Measurements from ENCODE around the gene PSMG4. TPM values are rescaled to one million over a fixed set of nuclear protein-coding genes. Genes with fewer than 3 reads are reported as not detected.
A peak's percentile ranks its signal among the peaks of the same experiment; 100 is the strongest.

The PSMG4 gene
- total RNA-seq, 1 experiment from 2014 or later = 51.9 TPM

GRCh38 chr6:3260772-3261517 lies 2.2 kb downstream of the PSMG4 start:
- Histone ChIP-seq H3F3A (ENCODE audit: low read length, unreplicated experiment) (no peaks in the 10 kb centered on the region), H3K9ac (ENCODE audit: low read length) (no peak overlapping the region; the same call in 1 of the 2 replicates), H3K9me2 (replicated peaks; ENCODE audit: low read length) (no peaks in the 10 kb centered on the region), H3K79me2 (ENCODE audit: low read length) (peaks cover 70% of the 10 kb centered on the region), H3K27me3 (ENCODE audit: low read length) (no peaks in the 10 kb centered on the region), H3K4me1 (ENCODE audit: insufficient read depth, low read length) (peaks cover 14% of the 10 kb centered on the region), H3K4me3 (ENCODE audit: low read length) (peak overlapping the region; percentile 52), H4K20me1 (ENCODE audit: low read length) (peaks cover 24% of the 10 kb centered on the region; the same call in 1 of the 2 replicates), H3K9me3 (ENCODE audit: low read length) (no peaks in the 10 kb centered on the region), H2AFZ (ENCODE audit: low read length) (no peak overlapping the region), H3K27ac (ENCODE audit: low read length) (no peak overlapping the region), H3K4me2 (ENCODE audit: low read length) (peak overlapping the region; percentile 93), H3K36me3 (ENCODE audit: low read depth, low read length) (peaks cover 13% of the 10 kb centered on the region)
- TF ChIP-seq EZH2 (IDR thresholded peaks at IDR 0.05; ENCODE audit: low read length, unreplicated experiment) = no peak
- TF ChIP-seq CTCF (conservative IDR thresholded peaks at IDR 0.05; ENCODE audit: low read depth, low read length) = no peak
- TF ChIP-seq EZH2phosphoT487 (IDR thresholded peaks at IDR 0.05; ENCODE audit: borderline replicate concordance, low read length) = no peak
- intact Hi-C loops (cut with micrococcal nuclease) = no loop called here
- ChIA-PET CTCF (interaction anchor here (0.5 kb wide), 1 partner anchor 182 kb away, joined by 3 read pairs; no protein-coding TSS in a partner anchor), POLR2A (ENCODE audit: unreplicated experiment) (no interaction called here)
- no TSS peak for BruUV-seq (replicated peaks)
- no peak for ATAC-seq
- peak; percentile 8 for DNase-seq

DNA sequence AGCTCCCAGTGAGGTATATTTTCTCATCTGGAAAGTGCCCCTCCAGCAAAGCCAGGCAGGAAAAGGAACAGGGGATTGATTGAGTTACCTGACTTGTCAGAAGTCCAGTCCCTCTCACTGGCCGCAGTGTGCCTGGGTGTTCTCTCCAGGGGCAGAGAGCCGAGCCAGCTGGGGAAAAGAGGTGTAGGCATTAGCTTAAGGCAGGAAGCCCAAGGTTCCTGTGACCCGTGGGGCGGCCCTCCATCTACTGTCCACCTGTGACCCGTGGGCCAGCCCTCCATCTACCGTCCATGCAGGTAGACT lies 2.7 kb downstream of the PSMG4 start:
- ChIA-PET POLR2A (ENCODE audit: unreplicated experiment) (no interaction called here), CTCF (no interaction called here)
- no peak overlapping the region for H3K27ac ChIP-seq (ENCODE audit: low read length)
- BruUV-seq (replicated peaks) = no TSS peak
- no peaks in the 10 kb centered on the region for H3F3A ChIP-seq (ENCODE audit: low read length, unreplicated experiment)
- H3K9me2 ChIP-seq (replicated peaks; ENCODE audit: low read length) = no peaks in the 10 kb centered on the region
- peaks cover 14% of the 10 kb centered on the region for H3K4me1 ChIP-seq (ENCODE audit: insufficient read depth, low read length)
- peaks cover 24% of the 10 kb centered on the region; the same call in 1 of the 2 replicates for H4K20me1 ChIP-seq (ENCODE audit: low read length)
- no peak overlapping the region for H3K4me3 ChIP-seq (ENCODE audit: low read length)
- no peak for DNase-seq
- no peak for ATAC-seq
- TF ChIP-seq EZH2 (IDR thresholded peaks at IDR 0.05; ENCODE audit: low read length, unreplicated experiment) = no peak
- TF ChIP-seq EZH2phosphoT487 (IDR thresholded peaks at IDR 0.05; ENCODE audit: borderline replicate concordance, low read length) = no peak
- TF ChIP-seq CTCF (conservative IDR thresholded peaks at IDR 0.05; ENCODE audit: low read depth, low read length) = no peak
- H3K9ac ChIP-seq (ENCODE audit: low read length) = no peak overlapping the region
- no peaks in the 10 kb centered on the region for H3K27me3 ChIP-seq (ENCODE audit: low read length)
- peak overlapping the region; percentile 93 for H3K4me2 ChIP-seq (ENCODE audit: low read length)
- H3K36me3 ChIP-seq (ENCODE audit: low read depth, low read length) = peaks cover 13% of the 10 kb centered on the region
- no peaks in the 10 kb centered on the region for H3K9me3 ChIP-seq (ENCODE audit: low read length)
- peaks cover 75% of the 10 kb centered on the region for H3K79me2 ChIP-seq (ENCODE audit: low read length)
- intact Hi-C loops (cut with micrococcal nuclease) = no loop called here
- H2AFZ ChIP-seq (ENCODE audit: low read length) = no peak overlapping the region

GRCh38 chr6:3261921-3262320 lies 3.2 kb downstream of the PSMG4 start:
- Histone ChIP-seq H3K9ac (ENCODE audit: low read length) (no peak overlapping the region), H3K79me2 (ENCODE audit: low read length) (peaks cover 75% of the 10 kb centered on the region), H3K4me2 (ENCODE audit: low read length) (no peak overlapping the region), H3K9me2 (replicated peaks; ENCODE audit: low read length) (no peaks in the 10 kb centered on the region), H3K36me3 (ENCODE audit: low read depth, low read length) (peaks cover 13% of the 10 kb centered on the region), H3K4me3 (ENCODE audit: low read length) (no peak overlapping the region), H3K4me1 (ENCODE audit: insufficient read depth, low read length) (peaks cover 14% of the 10 kb centered on the region), H3K9me3 (ENCODE audit: low read length) (no peaks in the 10 kb centered on the region), H3K27me3 (ENCODE audit: low read length) (no peaks in the 10 kb centered on the region), H2AFZ (ENCODE audit: low read length) (no peak overlapping the region), H3F3A (ENCODE audit: low read length, unreplicated experiment) (no peaks in the 10 kb centered on the region), H3K27ac (ENCODE audit: low read length) (no peak overlapping the region), H4K20me1 (ENCODE audit: low read length) (peaks cover 24% of the 10 kb centered on the region; the same call in 1 of the 2 replicates)
- ATAC-seq = no peak
- DNase-seq = no peak
- TF ChIP-seq EZH2phosphoT487 (IDR thresholded peaks at IDR 0.05; ENCODE audit: borderline replicate concordance, low read length) = no peak
- TF ChIP-seq EZH2 (IDR thresholded peaks at IDR 0.05; ENCODE audit: low read length, unreplicated experiment) = no peak
- TF ChIP-seq CTCF (conservative IDR thresholded peaks at IDR 0.05; ENCODE audit: low read depth, low read length) = no peak
- BruUV-seq (replicated peaks) = no TSS peak
- POLR2A ChIA-PET (ENCODE audit: unreplicated experiment) = no interaction called here
- intact Hi-C loops (cut with micrococcal nuclease) = no loop called here
- CTCF ChIA-PET = interaction anchor here (0.5 kb wide), 1 partner anchor 263 kb away, joined by 6 read pairs; no protein-coding TSS in a partner anchor
